ENCODE measurements around the gene PGC.

The PGC gene

DNA sequence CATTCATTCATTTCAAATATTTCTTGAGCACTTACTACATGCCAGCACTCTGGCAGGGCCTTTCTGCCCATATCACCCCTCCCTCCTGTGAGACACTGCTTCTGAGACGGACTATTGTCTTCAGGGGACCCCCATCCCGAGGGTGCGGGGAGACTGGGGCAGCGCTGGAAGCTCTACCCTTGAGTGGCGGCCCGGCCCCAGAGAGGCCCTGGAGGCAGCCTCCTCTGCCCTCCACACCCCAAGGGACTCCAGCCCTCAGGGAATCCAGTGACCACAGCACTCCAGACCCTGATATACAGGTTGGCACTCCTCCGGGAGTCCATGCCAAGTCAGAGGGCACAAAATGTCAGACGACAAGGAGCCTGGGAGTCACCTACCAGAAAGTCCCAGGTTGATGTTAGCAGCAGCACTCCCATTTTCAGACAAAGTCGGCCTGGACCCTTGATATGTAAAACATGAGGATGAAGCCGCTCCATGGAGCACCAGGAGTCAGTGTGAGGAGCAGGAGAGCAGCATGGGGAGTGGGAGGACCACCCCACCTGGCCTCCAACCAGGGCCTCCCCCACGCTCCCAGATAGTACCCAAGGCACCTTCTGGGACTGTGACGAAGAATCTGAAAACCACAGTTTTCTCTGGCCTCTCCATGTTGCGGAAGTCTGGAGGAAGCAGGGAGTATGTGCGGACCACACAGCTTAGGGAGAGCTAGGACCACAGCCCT lies 32.5 kb downstream of the PGC start:
- no peak for DNase-seq (ENCODE audit: low spot score)

DNA sequence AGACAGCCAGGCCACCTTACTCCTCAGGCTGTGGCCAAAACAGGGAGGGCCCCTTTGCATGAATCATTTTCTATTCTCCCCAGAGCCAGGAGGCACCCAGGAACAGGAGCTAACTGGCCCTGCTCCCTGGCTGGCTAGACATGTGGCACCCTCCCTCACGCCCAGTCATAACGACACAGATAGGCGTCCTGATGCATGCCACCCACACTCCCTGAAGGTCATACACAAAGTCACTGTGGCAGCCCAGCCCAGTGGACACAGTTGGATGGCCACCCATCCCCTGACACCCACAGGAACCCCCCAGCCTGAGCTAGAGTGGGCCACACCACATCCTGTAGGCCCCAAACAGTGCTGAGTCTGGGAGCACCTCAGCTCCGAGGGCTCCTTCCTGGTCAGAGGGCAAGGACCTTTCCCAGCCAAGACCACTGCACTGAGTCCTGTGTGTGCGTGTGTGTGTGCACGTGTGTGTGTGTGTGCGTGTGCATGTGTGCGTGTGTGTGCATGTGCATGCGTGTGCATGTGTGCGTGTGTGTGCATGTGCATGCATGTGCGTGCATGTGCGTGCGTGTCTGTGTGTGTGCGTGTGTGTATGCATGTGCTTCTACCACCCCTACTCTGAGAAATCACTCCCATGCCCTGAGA lies 33.4 kb downstream of the PGC start:
- DNase-seq (ENCODE audit: low spot score), result no peak

DNA sequence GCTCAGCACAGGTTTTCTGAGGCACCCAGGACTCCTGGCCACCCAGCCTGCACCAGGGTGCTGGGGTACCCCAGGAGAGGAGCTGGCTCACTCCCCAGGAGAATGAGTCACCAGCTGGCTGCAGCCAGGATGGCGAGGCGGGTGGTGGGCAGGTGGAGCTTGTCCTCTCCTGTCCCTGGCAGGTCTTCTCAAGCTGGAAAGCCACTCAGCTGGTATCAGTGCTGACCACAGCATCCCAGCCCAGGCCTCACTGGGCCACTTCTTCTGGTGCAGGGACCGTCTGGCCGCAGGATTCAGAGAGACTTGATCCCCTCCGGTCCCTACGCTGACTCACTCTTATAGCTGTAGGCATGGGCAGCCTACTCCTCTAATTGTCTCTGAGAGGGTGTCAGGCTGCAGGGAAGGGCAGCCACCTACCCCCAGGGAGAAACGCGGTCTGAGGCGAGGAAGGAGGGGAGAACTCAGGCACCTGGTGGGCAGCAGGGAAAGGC lies 34.0 kb downstream of the PGC start:
- peak; percentile 42 for DNase-seq (ENCODE audit: low spot score)

DNA sequence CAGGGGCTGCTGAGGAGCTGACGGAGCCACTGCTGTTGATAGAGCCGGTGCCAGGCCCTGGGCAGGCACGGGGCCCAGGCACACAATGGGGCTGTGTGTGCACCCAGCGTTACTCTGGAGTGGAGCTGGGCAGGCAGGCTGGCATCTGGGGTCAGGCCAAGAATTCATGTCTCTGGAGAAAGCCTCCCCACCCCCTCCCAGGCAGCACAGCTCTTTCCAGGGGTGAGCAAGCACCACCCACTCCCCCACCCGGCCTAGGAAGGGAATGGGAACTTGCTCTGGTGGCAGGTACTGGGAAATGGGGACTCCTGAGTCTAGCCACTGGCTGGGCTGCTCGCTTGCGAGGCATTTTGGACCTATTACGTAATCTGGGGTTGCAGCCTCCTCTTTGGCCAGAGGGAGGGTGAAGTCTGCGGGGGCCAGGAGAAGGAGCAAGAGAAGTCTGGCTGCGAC lies 34.5 kb downstream of the PGC start:
- peak; percentile 42 for DNase-seq (ENCODE audit: low spot score)

DNA sequence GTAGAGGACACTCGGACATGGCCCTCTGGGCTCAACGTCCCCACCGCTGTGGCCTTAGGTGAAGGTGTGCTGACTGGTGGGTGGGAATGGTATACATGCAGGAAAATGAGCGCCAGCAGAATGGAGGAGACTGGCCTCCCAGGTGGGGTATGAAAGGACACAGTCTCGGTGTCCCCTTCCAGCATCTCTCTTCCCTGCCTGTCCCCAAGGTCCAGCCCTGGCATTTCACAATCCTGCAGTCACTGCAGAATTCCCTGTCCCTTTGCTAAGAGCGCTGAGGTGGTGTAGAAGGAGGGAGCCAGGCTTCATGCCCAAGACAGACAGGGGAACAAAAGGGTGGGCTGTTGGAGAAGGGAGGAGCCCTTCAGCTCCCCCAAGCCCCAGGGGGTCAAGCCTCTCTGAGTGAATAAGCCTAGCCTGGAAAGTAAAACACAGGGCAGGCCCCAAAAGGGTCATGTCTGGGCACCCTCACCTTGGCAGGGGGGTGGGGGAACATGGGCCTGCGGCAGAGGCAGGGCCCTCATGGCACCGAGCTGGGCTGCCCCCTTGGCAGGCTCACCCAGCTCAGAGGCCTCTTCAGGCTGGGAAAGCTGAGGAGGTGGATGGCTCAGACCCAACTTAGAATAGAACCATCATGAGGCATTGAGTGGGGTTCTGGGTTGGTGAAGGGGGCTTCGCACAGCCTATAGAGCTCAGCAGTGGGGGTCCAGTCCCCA lies 35.7 kb downstream of the PGC start:
- DNase-seq (ENCODE audit: low spot score), result no peak

DNA sequence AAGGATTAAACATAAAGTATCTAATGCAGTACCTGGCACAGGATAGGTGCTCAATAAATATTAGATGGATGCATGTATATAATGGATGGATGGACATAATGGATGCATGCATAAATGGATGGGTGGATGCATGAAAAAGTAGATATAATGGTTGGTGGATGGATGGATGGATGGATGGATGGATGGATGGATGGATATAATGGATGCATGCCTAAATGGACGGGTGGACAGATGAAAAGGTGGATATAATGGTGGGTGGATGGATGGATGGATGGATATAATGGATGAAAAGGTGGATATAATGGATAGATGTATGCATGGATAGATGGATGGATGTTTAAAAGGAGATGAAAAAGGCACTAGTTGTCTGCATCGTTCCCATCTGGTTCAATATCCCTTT lies 37.8 kb downstream of the PGC start:
- DNase-seq (ENCODE audit: low spot score), result no peak

DNA sequence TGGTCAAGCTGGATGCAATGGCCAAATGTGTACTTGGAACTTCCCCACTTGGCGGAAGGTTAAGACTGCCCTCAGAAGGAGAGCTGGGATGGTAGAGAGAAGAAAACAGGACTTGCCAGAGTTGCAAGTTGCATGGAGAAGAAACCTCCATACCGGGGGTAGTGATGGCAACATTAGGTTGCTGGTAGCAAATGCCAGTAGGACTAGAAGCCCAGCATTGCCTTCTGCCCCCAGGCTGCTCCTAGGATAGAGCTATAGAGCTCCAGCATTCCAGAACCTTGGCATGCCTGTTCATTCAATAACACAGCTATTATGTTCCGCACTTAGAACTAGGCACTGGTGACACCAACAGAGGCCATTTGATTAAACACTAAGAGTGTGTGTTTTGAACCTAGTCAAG lies 38.3 kb downstream of the PGC start:
- DNase-seq (ENCODE audit: low spot score), result no peak

DNA sequence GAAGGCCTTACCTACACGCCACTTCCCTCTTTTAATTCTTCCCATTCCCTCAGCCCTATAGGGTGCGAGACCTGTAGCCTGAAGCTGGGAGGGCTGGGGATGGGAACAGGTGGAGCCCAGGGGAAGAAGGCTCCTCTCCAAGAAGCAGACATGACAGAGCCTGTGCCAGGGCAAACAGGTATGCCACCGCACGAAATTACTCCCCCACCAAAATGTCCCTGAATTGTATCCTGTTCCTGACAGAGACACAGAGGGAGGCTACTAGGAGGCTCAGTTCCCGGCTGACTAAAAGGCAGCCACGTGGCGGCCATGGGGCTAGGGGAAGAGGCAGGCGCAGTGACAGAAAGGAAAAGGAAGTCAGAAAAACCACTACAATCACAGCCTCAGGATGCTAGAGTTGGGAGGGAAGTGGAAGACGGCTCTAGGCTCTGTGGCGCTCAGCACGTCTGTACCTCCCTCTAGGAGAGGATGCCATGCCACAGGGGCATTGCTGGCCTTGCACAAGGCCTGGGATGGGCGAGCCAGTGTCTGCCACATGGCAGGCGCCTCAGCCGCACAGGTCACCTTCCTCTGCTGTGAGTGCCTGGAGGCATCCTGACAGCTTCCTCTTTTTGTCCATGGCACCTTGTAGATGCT lies 39.5 kb downstream of the PGC start:
- no peak for DNase-seq (ENCODE audit: low spot score)

DNA sequence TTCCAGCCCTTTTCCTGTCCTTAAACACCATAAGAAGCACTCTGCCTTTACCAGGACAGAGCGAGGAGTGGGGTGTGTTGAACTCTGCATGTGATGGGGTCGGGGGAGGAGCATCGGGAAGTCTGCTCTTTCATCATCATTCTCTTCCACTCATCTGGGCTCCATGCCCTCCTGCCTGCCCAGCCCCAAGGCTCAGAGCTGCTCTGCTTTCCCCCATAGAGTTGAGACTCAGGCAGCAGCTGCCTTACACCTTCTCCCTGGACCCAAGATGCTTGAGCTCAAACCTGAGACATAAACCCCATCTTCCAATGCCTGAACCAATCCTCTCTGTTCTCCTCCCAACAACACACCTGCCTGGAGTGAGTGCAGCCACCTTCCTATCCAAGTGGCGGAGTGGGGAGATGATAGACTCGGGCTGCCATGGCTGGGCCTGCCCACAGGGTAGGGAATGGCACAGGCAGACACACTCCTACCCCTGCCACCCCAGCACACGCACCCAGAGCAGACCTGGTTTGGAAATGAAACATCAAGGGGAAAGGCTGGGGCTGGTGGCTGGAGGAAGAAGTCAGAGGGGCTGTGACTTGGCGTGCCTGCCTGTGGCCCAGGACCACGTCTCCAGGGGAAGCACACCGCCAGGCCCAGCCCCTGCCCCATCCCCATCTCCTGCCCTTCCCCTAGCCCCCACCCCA lies 40.2 kb downstream of the PGC start:
- DNase-seq (ENCODE audit: low spot score), result no peak

DNA sequence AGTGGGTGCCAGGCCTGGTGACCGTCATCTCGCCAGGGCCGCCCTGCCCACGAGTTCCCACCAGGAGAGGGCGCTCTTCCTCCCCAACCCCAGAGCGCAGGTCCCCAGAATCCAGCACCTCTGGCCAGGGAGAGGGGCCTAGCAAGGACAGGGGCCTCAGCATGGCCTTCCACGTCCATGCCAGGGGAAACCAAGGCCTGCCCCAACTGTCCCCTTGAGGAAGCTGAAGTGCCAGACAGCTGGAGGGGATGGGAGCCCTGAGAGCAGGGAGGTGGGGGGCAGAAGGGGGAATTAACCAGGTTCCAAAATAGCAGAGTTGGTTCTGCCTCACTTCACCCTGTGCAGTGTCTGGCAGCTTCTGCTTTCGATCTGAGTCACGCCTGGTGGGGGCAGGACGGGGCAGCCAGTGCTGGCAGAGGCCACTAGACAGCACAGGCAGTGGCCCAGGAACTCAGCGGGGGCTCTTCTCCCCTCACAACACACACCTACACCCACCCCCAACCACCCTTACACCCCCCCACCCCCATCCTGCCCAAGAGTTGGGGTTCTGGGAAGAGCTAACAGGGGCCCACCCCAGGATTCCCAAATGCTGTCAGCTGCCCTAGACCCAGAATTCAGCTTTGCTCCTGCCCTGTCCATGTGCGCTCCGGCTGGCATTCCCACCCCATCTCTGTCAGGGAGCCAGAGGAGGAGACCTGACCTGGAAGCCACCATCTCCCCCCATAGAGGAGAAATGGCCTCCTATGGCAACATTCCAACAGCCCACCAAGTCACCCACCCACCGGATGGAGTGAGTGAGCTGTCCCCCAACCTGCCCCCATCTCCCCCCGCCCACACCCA lies 41.0 kb downstream of the PGC start:
- DNase-seq (ENCODE audit: low spot score), result peak; percentile 97

DNA sequence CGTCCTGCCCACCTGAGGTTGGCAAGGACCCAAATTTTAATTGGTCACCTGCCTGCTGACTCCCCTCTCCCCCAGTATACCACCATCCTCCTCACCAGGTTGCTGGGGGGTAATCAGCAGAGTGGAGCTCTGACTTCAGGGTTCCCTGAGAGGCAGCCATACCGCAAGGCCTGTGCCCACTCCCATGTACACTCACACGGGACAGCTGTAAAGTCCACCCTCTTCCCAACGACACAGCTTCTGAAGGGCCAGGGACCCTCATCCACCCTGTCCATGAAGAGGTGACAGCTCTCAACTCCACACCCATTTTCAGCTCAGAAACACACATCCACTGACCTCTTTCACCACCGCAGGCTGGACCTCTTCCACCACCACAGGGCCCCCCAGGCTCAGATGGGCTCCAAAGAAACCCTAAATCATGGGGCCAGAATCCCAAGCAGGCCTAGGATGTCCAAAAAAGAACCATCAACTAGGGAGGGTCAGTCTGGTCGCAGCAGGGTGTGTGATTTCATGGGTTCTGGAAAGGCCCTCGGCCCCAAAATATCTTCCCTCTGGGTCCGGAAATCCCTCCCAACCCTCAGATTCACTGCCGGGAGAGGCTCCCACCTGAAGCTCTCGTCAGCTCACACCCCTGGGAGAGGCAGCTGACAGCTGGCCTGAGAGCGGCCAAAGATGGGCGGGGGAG lies 41.7 kb downstream of the PGC start:
- DNase-seq (ENCODE audit: low spot score), result no peak

DNA sequence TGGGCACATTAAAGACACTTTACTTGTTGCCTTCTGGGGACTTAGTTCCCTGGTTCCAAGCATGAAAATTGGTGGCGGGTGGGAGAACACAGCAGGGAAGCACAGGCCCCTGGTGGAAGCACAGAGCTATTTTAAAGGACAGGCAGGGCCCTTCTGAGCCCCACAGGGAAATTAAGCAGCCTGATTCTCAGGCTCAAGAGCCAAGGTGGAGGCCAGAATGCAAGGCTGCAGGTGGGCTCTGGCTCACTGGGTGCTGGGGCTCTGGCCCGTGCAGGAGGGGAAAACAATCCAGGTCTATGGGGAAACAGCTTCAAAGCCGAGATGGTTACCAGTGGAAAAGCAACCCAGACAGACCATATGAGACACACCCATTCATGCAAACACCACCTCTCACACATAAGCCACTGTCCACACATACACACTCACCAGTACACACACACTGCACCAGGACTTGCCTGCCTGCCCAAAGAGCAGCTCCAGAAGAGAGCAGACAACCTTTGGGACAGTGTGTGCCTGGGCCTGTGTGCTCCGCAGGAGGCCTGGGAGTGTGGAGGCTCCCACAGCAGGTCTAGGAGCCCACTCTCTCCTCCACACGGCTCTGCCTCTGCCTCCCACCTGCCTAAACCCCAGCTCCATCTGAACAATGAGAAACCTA lies 42.4 kb downstream of the PGC start:
- no peak for DNase-seq (ENCODE audit: low spot score)

DNA sequence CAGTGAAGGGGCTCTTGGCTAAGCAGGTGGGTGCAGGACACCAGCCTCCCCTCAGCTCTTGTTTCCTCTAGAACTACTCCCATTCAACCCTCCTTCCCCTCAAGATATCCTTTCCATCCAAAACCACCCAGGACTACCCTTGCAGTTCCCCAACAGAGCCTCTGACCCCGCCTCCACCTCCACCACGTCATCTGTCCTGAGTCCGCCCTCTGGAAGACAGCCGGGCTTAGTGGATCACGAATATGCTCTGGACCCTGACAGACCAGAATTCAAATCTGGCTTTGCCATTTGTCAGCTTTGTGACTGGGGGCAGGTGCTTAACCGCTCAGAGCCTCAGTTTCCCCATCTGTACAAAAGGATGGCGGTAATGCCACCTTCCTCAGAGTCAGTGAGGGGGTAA lies 43.2 kb downstream of the PGC start:
- DNase-seq (ENCODE audit: low spot score), result no peak

DNA sequence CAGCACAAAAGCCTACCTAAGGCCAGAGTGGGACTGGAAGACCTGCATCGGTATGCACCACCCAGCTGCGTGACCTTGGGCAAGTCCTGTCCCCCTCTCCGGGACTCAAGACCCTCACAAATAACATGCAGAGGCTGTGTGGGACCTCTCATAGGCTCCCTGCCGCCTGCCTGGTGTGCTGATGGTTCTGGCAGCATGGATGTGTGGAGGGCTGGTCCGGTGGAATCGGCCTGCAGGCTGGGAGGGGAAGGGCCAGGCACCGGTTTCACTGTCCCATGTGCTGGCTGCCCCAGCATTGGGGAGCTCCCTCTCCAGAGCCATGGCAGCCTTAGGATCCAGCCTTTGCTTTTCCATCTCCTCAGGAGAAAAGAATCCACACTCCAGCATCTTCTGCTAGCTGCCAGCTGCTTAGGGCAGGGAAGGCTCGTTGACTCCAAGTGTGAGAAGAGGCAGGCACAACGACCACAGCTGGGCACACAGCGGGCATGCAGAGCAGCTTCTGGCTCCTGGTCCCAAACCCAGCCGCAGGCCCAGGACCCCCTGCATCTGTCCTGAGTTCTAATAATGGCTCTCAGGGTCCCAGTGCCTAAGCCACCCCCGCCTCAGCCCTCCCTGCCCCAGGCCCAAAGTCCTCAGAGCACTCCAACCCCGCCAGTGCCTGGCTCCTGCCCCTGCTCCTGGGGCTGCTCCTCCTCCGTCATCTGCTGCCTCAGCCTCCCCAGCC lies 44.3 kb downstream of the PGC start:
- DNase-seq (ENCODE audit: low spot score), result no peak

DNA sequence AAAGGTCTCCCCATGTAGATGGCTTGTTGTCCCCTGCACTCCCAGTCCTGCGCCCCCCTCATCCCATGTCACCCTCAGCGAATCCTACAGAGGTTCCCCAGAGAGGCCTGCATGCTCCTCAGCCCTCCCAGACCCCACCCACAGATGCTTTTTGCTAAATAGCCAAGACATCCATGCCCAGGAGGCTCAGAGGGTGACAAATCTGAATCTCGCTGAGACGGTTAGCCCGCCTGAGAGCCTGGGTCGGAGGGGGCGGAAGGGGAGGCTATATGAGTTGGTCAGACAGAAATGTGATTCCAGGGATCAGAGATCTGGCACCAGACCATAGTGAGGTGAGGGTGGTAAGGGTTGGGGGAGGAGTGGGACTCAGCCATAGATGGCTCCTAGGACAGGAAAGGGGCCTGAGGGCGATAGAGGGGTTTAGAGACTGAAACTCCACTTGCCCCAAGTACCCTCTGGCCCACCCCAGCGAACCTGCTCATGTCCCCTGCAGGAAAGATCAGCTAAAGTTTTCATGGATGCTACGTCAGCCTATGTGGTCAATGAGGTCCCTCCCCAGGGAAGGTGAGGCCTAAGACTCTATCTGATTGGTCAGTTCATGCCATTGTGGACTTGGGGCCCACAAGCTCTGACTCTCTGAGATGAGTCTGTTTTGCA lies 45.0 kb downstream of the PGC start:
- DNase-seq (ENCODE audit: low spot score), result no peak

DNA sequence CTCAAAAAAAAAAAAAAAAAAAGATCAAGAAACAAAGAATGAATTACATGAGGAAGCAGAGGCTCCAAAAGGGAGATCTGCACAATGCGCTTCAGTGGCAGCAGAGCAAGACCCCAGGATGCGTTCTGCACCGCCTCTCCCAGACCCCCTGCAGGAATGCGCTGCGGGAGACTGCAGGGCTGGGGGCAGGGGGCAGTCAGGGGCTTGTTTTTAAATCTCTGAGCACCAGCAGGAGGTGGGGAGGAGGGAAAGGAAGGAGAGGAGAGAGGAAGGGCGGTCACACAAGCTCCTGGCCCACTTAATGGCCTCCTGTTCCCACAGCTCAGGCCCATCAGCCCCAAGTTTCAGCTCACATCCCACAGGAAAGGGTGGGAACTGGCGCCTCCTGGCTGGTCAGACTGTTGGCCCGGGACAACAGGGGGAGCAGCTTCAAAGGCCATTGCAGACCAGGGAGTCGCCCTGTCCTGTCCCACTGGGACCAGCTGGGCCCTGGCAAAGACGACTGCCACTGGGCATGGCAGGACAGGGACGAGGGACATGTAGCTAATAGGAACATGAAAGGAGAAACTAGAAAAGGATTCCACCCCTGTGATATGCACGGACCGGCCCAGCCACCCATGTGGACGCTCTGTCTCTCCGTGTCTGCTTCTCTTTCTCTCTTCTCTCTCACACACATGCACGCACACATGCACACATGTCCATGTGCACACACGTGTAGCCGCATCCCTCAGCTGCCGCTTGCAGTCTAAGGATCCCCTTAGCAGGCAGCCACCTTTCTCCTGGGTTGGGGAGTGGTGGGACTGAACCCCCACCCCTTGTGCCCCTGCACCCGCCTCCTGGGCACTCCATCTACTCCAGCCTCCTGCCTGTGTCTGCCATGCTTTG lies 46.5 kb downstream of the PGC start:
- DNase-seq (ENCODE audit: low spot score), result no peak

DNA sequence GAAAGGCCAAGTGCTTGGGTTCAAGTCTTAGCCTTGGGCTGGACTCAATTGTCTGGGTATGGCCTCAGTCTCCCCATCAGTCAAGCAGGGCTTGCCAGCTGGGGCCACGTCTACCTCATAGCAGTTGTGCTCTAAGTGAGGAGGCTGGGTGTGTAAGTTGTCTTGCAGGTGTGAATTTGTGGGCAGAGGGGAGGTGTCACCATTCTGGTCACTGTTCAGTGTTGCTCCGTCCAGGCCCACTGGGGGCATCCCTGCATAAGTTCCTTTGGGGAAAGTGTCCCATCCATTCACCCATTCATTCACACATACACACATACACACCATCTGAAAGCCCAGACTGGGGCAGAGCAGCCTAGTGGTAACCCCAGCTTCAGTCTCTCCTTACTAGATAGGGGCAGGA lies 48.1 kb downstream of the PGC start:
- DNase-seq (ENCODE audit: low spot score), result no peak
